ENCODE results near the gene PHYKPL. TPM values are rescaled to one million over a fixed set of nuclear protein-coding genes. Genes with fewer than 3 reads are reported as not detected.

Gene PHYKPL
- total and polyA plus RNA-seq, 7 donors = 22.3 to 51.6 (median 43.4) TPM

- H3K27ac ChIP-seq = no peak overlapping the region
- H3K9me3 ChIP-seq = no peaks in the 10 kb centered on the region
- DNase-seq = peak; percentile 14 to 53
- WGBS, 3 donors = 55 to 69% (median 60%) methylated on average over 13 of the region's 13 CpGs
- no peaks in the 10 kb centered on the region for H3K27me3 ChIP-seq (ENCODE audit: insufficient read depth in 3 of 3, low read length in 2 of 3)
- H3K4me1 ChIP-seq = peaks cover 13% of the 10 kb centered on the region
- intact Hi-C loops (cut with DNase I) = no loop called here
- H3K36me3 ChIP-seq (ENCODE audit: insufficient read depth in 1 of 2, low read depth in 1 of 2) = peaks cover 11 to 89% of the 10 kb centered on the region in 2 donors
- peak in 1 of 4 donors; percentile 6 for ATAC-seq
- no peak overlapping the region for H3K4me3 ChIP-seq
- TF ChIP-seq, protein P1, sequence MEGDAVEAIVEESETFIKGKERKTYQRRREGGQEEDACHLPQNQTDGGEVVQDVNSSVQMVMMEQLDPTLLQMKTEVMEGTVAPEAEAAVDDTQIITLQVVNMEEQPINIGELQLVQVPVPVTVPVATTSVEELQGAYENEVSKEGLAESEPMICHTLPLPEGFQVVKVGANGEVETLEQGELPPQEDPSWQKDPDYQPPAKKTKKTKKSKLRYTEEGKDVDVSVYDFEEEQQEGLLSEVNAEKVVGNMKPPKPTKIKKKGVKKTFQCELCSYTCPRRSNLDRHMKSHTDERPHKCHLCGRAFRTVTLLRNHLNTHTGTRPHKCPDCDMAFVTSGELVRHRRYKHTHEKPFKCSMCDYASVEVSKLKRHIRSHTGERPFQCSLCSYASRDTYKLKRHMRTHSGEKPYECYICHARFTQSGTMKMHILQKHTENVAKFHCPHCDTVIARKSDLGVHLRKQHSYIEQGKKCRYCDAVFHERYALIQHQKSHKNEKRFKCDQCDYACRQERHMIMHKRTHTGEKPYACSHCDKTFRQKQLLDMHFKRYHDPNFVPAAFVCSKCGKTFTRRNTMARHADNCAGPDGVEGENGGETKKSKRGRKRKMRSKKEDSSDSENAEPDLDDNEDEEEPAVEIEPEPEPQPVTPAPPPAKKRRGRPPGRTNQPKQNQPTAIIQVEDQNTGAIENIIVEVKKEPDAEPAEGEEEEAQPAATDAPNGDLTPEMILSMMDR (IDR thresholded peaks at IDR 0.05) = no peak
Measured at GRCh38 chr5:178223828-178224335, 8.7 kb downstream of the PHYKPL start.

DNA sequence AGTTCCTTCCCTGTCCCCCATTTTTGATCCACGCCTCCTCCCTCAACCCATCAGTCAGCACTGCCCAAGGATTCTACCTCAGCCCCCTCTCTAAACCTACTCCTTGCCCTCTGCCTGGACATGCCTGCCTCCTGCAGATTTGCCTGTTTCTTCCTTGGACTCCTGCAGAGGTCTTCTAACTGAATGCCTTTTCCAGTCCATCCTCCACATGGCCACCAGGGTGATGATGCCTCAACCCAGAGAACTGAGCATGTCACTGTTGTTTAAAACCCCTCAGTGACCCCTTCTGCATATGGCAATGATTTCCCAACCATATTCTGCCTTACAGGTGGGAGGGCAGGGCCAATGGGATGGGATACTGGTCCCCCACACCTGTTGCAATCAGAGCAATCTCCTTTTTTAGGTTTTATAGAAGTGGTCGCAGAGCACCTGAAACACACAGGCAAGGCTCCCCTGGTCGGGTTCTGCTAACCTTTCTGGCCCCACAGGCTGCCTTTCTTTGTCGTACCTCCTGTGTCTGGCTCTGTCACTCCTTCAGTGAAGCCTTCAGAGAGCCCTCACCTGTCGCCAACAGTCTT is 9.3 kb downstream of the PHYKPL start:
- H3K27ac ChIP-seq = no peak overlapping the region
- H3K36me3 ChIP-seq (ENCODE audit: insufficient read depth in 1 of 2, low read depth in 1 of 2) = peaks cover 11 to 89% of the 10 kb centered on the region in 2 donors
- DNase-seq (peak in 1 of 2 donors; percentile 4), ATAC-seq (no peak)
- TF ChIP-seq, protein P1 (IDR thresholded peaks at IDR 0.05) = no peak
- no peaks in the 10 kb centered on the region for H3K27me3 ChIP-seq (ENCODE audit: insufficient read depth in 3 of 3, low read length in 2 of 3)
- H3K4me3 ChIP-seq = no peak overlapping the region
- no peaks in the 10 kb centered on the region for H3K9me3 ChIP-seq
- intact Hi-C loops (cut with DNase I) = no loop called here
- WGBS, 3 donors = 84 to 90% (median 87%) methylated on average over 5 of the region's 5 CpGs
- peaks cover 11% of the 10 kb centered on the region for H3K4me1 ChIP-seq

DNA sequence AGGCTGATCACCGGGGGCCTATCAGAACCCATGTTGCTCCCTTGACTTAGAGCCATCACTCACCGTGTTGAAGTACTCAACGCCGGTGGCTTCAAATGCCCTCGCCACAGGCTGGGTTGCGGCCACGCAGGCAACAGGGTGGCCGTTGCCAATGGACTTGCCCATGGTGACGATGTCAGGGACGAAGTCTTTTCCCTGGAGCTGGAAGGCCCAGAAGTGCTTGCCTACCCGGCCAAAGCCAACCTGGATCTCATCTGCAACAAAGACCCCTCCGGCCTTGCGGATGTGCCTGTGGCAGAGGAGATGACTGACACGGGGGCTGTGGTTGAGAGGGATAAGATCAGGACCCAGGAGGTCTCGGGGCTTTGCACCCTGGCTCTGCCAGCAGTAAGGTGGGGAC is 10.3 kb downstream of the PHYKPL start:
- intact Hi-C loops (cut with DNase I) = no loop called here
- no peaks in the 10 kb centered on the region for H3K27me3 ChIP-seq (ENCODE audit: insufficient read depth in 3 of 3, low read length in 2 of 3)
- H3K9me3 ChIP-seq = no peaks in the 10 kb centered on the region
- H3K36me3 ChIP-seq (ENCODE audit: insufficient read depth in 1 of 2, low read depth in 1 of 2) = peaks cover 11 to 85% of the 10 kb centered on the region in 2 donors
- peak overlapping the region; percentile 36 for H3K27ac ChIP-seq
- peaks cover 9% of the 10 kb centered on the region for H3K4me1 ChIP-seq
- DNase-seq (peak in 1 of 2 donors; percentile 39), ATAC-seq (peak; percentile 35 to 45 (median 37))
- 86 to 97% (median 91%) methylated on average over 15 of the region's 15 CpGs for WGBS, 3 donors
- TF ChIP-seq, protein P1 (IDR thresholded peaks at IDR 0.05) = no peak
- H3K4me3 ChIP-seq = no peak overlapping the region

GRCh38 chr5:178221853-178222252 is 10.7 kb downstream of the PHYKPL start:
- H3K27me3 ChIP-seq (ENCODE audit: insufficient read depth in 3 of 3, low read length in 2 of 3) = no peaks in the 10 kb centered on the region
- WGBS, 3 donors = 48 to 89% (median 60%) methylated on average over 4 to 5 of the region's 5 CpGs
- peak in 1 of 2 donors; percentile 48 for DNase-seq
- peaks cover 9% of the 10 kb centered on the region for H3K4me1 ChIP-seq
- ATAC-seq = peak; percentile 50 to 72 (median 56)
- H3K9me3 ChIP-seq = no peaks in the 10 kb centered on the region
- no peak overlapping the region for H3K4me3 ChIP-seq
- intact Hi-C loops (cut with DNase I) = no loop called here
- TF ChIP-seq, protein P1 (IDR thresholded peaks at IDR 0.05) = no peak
- H3K27ac ChIP-seq = peak overlapping the region; percentile 43
- peaks cover 11 to 86% of the 10 kb centered on the region in 2 donors for H3K36me3 ChIP-seq (ENCODE audit: insufficient read depth in 1 of 2, low read depth in 1 of 2)

All from psoas muscle (tissue), 8 donors.